GM19397 (cell line): ENCODE data around the gene PRDM15.

Source experiments
- ATAC-seq: cut with Tn5 transposase; IDR thresholded peaks from one replicate; pipeline ENCODE4 v1.9.1; 2021; ENCODE audit warnings: mild to moderate bottlenecking, moderate library complexity; ENCODE audit not compliant: unreplicated experiment

The PRDM15 gene, protein sequence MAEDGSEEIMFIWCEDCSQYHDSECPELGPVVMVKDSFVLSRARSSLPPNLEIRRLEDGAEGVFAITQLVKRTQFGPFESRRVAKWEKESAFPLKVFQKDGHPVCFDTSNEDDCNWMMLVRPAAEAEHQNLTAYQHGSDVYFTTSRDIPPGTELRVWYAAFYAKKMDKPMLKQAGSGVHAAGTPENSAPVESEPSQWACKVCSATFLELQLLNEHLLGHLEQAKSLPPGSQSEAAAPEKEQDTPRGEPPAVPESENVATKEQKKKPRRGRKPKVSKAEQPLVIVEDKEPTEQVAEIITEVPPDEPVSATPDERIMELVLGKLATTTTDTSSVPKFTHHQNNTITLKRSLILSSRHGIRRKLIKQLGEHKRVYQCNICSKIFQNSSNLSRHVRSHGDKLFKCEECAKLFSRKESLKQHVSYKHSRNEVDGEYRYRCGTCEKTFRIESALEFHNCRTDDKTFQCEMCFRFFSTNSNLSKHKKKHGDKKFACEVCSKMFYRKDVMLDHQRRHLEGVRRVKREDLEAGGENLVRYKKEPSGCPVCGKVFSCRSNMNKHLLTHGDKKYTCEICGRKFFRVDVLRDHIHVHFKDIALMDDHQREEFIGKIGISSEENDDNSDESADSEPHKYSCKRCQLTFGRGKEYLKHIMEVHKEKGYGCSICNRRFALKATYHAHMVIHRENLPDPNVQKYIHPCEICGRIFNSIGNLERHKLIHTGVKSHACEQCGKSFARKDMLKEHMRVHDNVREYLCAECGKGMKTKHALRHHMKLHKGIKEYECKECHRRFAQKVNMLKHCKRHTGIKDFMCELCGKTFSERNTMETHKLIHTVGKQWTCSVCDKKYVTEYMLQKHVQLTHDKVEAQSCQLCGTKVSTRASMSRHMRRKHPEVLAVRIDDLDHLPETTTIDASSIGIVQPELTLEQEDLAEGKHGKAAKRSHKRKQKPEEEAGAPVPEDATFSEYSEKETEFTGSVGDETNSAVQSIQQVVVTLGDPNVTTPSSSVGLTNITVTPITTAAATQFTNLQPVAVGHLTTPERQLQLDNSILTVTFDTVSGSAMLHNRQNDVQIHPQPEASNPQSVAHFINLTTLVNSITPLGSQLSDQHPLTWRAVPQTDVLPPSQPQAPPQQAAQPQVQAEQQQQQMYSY

DNA sequence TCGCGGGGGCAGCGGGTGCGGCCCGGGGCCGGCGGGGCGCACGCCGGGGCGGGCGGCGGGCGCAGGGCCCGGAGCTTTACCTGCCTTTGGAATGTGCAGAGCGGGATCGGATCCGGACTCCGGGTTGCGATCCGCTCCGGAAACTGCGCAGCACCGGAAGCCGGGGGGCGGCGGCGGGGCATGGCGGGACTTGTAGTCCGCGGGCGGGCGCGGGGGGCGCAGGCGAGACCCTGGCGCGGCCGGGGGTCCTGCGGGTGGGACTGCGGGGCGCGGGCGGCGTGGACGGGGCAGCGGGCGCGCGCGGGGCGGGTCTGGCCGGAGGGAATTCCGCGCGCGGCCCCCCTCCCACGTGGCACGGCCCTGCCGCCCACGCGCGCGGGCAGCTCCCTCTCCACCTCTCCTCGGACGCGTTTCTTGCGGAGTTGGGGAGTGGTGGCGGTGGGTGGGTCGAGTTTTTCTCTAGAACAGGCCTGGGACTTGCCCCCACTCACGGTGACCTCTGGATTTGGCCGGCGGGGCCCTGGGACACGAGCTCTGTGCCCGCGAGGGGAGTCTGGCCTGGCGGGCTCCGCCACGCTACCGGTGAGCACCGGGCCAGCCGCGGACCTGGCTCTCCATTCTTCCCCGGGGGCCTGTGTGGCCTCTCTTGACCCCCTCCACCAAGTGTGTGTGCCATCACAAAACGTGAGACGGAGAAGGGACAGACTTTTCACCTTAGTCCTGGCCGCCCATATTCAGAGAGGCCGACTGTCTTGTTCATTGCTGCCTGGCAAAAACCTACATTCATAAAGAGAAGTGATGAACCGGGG is at the start of gene PRDM15:
Gene PRDM15, minus strand, starts transcription at position 155 of the 809 bp plus-strand sequence. CDS start 18,981 bp downstream, outside the sequence.
- peak; percentile 67 for ATAC-seq

DNA sequence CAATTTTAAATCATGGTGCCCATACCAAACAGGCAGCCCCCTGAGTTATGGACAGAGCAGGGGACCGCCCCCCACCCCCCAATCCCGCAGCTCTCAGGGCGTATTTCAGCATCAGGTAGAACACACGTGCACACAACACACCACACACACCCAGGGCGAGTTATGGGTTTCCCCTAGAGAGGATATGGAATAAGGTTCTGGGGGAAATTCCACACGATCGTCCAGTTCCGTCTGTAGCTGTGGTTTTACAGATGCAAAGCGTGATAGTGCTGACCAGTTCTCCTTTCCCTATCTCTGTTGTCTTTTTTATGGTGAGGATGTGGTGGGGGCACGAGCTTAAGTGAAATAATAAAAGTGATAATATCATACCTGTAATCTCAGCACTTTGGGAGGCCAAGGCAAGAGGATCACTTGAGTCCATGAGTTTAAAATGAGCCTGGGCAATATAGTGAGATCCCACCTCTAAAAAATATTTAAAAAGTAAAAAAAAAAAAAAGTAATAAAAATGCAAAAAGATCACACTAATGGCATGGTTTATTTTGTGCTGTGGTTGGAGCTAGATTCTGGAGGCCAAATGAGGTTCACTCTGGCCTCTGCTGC is 49.6 kb upstream of the PRDM15 start:
- ATAC-seq, result no peak

DNA sequence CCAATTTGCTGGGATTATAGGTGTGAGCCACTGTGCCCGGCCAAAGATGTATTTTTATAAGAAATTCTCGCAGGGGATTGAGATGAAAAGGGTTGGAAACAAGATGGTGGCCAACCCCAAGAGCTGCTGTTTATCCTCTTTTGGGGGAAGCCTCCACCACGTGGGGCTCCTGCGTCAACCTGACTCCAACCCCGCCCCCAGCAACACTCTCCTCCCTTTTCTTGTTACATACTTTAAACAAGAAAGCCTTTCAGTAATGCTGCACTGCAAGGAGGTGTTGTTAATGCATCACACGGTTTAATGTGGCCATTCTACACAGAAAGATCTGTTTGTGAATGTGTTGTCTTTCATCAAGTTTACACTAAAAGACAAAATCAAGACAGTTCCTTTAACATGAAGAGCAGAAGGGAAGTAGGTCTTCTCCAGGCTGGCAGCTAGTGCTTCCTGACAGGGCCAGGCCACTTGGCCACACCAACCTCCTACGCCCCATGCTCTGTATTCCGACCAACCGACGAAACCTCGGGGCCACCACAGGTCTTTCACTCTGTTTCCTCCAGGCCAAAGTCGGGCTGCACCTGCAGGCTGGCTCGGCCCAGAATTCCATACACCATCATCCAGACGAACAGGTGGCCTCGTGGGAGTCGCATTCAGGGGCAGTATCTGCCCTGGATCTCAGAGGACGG is 48.7 kb upstream of the PRDM15 start:
- ATAC-seq, result no peak

DNA sequence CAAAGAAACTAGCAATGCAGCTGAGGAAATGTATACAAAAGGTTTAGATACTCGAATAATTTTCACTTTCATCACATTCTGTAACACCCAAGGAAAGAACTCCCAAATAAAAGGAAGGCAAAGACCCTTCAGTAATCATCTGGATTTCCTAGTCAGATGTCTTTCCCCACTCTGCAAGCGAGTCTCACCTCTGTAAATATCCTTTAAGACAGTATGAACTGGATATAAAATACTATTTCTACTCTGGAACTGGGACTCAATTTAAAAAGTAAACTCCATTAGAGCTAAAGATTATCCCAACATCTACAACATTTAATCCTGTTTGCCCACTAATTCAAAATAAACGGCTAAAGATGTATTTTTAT is 47.6 kb upstream of the PRDM15 start:
- no peak for ATAC-seq

DNA sequence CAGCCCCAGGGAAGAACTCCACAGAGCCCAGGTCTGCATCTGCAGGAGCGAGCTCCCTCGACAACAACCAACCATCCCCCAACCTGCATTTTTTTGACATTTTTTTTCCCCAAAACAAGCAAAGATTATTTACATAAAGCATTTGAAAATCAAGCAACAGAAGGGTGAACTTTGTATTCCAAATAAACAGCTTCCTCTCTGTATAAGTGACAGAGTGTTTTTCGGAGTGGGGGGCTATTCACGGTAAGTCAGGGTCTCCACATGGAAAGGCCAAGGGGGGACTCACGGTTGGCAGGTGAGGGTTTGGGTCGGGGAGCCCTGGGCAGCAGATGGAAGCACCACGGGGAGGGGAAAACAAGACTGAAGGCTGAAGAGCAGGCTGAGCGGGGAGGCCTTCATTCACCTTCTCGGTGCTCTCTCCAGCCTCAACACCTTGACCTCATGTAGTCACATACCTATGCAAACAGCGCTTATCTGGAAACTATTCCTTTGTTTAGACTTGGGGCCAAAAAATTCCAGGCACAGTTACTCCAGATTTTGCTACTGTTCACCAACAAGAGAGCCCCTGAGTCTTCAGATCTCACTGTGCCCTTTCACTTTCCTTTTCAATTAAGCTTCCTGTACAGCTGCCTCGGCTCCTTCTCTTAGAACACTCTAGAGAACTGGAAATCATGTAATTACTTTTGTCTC is 47.1 kb upstream of the PRDM15 start:
- ATAC-seq, result no peak

DNA sequence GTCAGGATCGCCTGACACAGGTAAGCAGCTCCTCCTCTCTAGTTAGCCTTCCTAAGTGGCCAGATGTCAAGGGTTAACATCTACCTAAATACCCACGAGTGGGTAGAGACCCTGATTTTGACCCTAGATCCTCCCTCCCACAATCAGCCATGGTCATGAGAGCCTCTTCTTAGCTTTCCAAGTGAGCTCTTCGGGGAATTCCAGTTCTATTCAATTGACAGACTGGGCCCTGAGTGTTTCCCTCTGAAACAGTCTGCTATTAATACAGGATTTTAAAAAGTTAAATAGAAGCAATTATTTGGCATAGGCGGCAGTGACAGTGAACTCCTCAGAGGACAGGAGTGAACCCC is 46.6 kb upstream of the PRDM15 start:
- no peak for ATAC-seq

DNA sequence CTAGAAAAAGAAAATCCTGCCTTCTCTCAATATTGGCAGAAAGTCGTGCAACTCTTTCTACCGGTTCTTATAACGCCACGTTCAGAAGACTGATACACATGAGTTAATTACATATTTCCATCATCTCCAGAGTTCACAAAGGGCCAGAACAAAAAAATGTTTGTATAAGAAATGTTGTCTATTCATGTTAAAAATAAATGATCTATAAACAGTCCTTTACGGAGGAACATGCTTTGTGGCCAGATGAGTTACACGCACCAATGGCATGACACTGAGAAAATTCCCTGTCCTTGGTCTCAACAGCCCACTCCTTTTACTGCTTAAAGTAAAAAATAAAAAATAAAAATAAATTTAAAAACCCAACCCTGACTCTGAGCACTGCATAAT is 45.2 kb upstream of the PRDM15 start:
- ATAC-seq, result no peak

DNA sequence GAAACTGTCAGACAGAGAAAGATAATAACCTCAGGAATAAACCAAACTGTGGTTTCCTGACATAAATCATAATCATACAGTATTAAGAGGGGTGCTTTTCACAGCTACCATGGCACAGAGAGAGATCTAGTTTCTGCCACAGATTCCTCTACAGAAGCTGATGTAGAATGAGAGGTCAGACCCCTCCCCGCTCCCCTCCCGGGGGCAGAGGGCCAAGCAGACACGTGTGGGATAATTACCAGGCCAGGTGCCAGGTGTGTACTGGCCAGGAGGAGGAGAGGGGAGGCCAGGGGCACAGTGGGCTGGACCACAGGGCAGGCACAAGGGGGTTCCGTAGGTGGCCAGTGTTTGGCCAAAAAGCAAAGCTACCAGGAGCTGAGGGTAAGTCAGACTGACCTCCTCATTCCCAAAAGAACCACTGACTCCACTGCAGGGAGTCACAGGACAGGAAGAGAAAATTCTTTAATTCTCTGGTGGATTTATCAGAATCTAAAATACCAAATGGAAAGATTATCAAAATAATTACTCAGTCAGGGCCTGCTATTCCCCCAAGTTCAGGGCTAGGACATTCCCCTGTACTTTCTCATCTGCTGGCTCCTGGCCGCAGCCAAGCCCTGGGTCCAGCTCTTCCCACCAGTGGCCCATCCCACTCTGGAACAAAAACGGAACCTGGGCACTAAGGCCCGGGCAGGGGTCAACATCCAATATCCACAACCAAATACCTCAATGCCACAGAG is 44.7 kb upstream of the PRDM15 start:
- no peak for ATAC-seq

DNA sequence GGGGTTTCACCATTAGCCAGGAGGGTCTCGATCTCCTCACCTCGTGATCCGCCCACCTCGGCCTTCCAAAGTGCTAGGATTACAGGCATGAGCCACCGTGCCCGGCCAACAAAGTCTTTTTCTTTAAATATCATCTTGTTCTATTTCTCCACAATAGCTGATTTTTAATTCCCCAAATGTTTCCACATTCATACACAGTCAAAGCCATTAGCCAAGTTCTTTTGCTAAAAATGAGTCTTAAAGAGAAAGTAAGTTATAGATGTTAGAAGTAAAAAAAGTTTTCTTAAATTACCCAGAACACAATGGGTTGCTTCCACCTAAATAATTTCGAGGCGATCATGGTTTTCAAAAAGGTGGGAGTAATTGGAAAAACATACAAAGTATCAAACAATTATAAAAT is 44.0 kb upstream of the PRDM15 start:
- ATAC-seq, result no peak

DNA sequence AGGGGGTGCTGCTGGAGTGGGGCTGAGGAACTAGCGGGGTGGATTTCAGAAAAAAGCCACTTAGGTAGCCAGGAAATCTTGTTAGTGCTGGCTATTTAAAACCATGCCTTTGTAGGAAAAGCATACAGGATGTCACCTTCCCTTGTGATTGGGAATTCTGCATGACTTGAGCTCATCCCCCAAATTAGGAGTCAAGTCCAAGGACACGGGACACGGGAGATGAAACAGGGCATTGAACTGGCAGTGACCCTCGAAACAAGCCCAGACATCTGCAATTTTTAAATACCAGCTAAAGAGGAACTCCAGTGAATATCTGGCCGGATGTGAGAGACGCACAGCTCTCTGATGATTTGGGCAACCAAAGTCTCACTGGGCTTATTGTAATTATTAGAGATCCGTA is 41.9 kb upstream of the PRDM15 start:
- ATAC-seq, result no peak

DNA sequence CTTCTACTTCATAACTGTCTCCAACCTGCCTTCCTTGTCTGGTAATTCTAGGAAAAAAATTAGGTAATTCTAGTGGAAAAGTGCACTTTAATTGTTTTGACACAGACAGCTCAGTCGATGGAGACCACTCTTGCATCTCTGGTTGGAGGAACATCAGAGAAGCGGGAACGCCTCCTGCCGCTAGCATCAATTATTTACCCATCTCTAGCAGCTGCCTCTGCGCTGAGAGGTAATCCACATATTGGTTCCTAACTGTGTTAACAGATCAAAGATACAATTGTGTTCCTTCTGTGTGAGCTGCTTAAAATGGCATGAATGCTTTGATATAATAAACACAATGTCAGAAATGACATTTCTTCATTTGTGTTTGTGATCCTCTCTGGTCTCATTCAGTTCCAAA is 41.3 kb upstream of the PRDM15 start:
- ATAC-seq, result no peak

DNA sequence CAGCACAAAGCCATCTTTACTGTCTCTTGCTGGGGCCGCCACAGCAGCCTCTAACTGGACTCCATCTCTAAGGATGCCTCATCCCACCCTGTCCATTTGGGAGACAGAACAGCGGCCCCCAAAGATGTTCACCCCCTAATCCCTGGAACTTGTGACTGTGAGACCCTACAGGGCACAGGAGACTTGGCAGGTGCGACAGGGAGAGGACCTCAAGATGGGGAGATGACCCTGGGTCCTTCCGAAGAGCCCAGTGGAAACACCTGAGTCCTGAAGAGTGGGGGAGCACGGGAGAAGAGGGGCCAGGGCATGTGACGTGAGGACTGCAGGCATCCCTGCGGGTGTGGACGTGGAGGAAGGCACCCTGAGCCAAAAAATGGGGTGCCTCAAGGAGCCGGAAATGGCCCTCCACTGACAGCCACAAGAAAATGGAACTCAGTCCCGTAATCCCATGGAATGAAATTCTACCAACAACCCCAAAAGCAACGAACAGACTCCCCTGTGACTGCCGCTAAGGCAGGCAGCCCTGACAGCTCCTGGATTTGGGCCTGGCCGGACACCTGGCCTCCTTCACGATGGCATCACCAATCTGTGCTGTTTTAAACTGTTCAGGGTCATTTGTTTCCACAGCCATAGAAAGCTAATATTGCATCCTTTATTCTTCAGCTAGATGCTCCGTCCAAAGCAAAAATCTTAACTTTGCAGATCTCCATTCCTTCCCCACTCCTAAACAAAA is 40.7 kb upstream of the PRDM15 start:
- no peak for ATAC-seq

DNA sequence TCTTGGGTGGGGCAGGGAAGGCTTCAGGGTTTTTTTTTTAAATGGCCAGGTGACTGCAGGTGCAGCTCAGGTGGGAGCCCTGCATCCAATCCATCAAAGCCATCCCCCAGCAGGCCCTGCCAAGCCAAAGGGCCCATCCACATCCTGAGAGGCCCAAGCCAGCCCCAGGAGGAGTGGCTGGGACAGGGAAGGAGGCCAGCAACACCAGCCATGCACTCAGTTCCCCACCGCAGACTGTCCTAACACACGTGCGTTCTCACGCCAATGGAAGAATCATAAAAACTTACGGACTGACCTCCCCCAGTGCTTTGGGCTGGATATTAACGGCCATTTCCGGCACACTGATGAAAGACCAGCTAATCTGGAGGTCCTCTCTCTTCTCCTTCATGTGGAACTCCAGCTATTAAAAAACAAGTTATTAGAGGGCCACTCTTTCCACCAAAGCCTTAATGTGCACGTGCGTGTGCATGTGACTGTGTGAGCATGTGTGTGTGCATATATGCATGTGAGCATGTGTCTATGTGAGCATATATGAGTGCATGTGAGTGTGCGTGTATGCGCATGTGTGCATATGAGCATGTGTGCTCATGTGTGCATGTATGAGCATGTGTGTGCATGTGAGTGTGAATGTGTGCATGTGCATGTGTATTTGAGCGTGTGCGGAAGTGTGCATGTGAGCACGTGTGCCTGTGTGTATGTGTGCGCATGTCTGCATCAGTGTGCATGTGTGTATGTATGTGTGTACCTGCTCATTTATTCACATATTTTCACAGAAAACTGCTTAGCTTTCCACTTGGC is 39.6 kb upstream of the PRDM15 start:
- no peak for ATAC-seq

DNA sequence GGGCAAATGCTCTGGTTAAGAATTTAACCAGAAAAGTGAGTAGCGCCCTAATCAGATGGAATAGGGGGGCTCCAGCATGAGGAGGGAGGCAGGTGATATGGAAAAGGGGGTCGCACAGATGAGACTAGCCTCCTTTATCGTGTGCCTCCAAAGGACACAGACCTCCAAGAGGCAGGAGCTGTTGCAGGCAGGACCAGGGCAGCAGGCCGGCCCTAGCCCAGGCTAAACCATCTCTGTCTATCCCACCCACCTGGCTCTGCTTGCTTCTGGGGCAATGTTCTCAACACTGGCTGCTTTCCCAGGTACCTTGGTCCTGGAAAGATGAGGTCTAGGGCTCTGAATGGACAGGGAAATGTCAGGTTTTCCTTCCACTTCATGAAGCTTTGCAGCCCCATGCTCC is 38.4 kb upstream of the PRDM15 start:
- no peak for ATAC-seq

DNA sequence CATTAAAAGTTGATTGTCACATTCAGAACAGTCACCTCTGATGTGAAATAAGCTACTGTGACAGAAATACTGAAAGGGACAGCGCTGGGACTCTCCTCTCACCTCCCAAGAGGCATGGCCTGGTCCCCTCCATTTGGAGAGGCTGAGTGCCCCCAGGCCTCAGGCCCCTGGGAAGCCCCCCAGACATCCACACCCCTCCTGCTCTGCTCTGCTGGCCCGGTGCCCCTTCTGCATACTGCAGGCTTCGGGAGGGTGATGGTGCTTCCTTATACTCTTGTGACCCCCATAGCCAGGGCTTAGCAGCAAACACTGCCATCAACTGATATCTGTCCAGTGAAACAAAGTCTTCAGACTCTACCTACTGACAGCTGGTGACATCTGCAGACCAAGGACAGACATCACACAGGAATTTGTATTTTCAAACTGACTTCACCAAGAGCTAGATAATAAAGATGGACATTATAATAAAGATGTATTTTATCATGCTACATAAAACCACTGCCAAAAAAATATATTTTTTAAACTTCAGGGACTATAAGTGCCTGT is 37.8 kb upstream of the PRDM15 start:
- no peak for ATAC-seq

DNA sequence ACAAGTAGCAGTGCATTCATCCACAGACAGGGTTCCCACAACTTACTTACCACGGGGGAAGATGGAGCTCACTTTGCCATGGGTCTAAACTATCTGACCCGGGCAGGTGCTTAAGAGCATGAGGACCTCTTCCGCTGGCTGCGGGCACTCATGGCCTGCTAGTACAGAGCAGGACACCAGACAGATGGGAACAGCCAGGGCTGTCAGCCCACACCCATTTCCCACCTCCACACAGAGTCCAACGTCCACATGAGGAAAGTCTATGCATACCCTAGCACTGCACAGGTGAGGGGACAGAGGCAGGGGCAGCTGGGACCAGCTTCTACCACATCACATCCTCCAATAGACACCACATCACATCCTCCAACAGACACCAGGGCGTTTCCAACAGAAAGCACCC is 35.8 kb upstream of the PRDM15 start:
- no peak for ATAC-seq

DNA sequence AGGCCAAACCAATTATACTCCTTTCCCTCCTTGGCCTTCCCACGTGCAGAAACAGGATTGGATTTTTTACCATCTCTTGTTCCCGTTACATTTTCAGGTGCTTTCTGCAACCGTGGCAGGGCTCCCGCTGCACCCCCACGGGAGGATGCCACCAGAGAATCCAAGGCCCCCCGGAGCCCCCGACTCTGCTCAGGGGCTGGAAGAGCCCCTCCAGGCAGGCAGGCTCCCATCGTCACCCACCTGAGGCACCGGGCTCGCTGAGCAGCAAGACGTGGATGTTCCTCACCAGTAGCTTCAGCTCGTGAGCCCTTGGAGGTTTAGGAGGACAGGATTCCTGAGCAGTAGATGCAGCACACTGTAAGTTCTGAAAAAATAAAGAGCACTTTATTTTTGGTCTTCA is 35.2 kb upstream of the PRDM15 start:
- ATAC-seq, result no peak
